ENCODE measurements around the gene NUDT14. TPM values are rescaled to one million over a fixed set of nuclear protein-coding genes. Genes with fewer than 3 reads are reported as not detected.
A peak's percentile ranks its signal among the peaks of the same experiment; 100 is the strongest.

NUDT14 gene
- total and polyA plus RNA-seq, 9 donors: 0.68 to 22.5 (median 11.4) TPM

GRCh38 chr14:105218611-105219010 lies 37.5 kb upstream of the NUDT14 start:
- no peak for DNase-seq
- Histone ChIP-seq H3K27ac (no peak overlapping the region), H3K4me1 (ENCODE audit: insufficient read depth) (peaks cover 2% of the 10 kb centered on the region), H3K9me3 (no peaks in the 10 kb centered on the region), H3K36me3 (no peaks in the 10 kb centered on the region), H3K27me3 (no peaks in the 10 kb centered on the region), H3K4me3 (no peak overlapping the region)
- intact Hi-C loops (cut with DNase I): no loop called here
- WGBS, 3 donors: 95 to 97% (median 95%) methylated on average over 19 of the region's 19 CpGs
- TF ChIP-seq CTCF (IDR thresholded peaks at IDR 0.05): no peak
- TF ChIP-seq POLR2A (IDR thresholded peaks at IDR 0.05): no peak
- no peak for TF ChIP-seq EP300 (IDR thresholded peaks at IDR 0.05)

GRCh38 chr14:105217774-105218173 lies 36.7 kb upstream of the NUDT14 start:
- H3K36me3 ChIP-seq: no peaks in the 10 kb centered on the region
- intact Hi-C loops (cut with DNase I): no loop called here
- 89 to 95% (median 89%) methylated on average over 10 to 11 of the region's 11 CpGs for WGBS, 3 donors

GRCh38 chr14:105216490-105217247 lies 35.6 kb upstream of the NUDT14 start:
- no peaks in the 10 kb centered on the region for H3K27me3 ChIP-seq
- H3K4me3 ChIP-seq: no peak overlapping the region
- H3K36me3 ChIP-seq: no peaks in the 10 kb centered on the region
- no peak for TF ChIP-seq EP300 (IDR thresholded peaks at IDR 0.05)
- no peak for TF ChIP-seq POLR2A (IDR thresholded peaks at IDR 0.05)
- no peak for TF ChIP-seq CTCF (IDR thresholded peaks at IDR 0.05)
- peaks cover 2% of the 10 kb centered on the region for H3K4me1 ChIP-seq (ENCODE audit: insufficient read depth)
- 36 to 71% (median 52%) methylated on average over 30 of the region's 30 CpGs for WGBS, 3 donors
- intact Hi-C loops (cut with DNase I): no loop called here
- peak in 2 of 5 donors; percentile 35 to 57 for DNase-seq
- H3K27ac ChIP-seq: no peak overlapping the region
- no peaks in the 10 kb centered on the region for H3K9me3 ChIP-seq

More at GRCh38 chr14:105217774-105218173, 36.7 kb upstream of the NUDT14 start:
- Histone ChIP-seq H3K27ac (no peak overlapping the region), H3K4me3 (no peak overlapping the region), H3K27me3 (no peaks in the 10 kb centered on the region), H3K9me3 (no peaks in the 10 kb centered on the region), H3K4me1 (ENCODE audit: insufficient read depth) (peaks cover 2% of the 10 kb centered on the region)
- TF ChIP-seq CTCF (IDR thresholded peaks at IDR 0.05): no peak
- TF ChIP-seq POLR2A (IDR thresholded peaks at IDR 0.05): no peak
- no peak for TF ChIP-seq EP300 (IDR thresholded peaks at IDR 0.05)
- DNase-seq: no peak

GRCh38 chr14:105215602-105216001 lies 34.5 kb upstream of the NUDT14 start:
- Histone ChIP-seq H3K36me3 (no peaks in the 10 kb centered on the region), H3K27me3 (no peaks in the 10 kb centered on the region), H3K9me3 (no peaks in the 10 kb centered on the region), H3K27ac (no peak overlapping the region), H3K4me1 (ENCODE audit: insufficient read depth) (peaks cover 2% of the 10 kb centered on the region), H3K4me3 (no peak overlapping the region)
- DNase-seq: no peak
- 90 to 96% (median 91%) methylated on average over 3 of the region's 3 CpGs for WGBS, 3 donors
- TF ChIP-seq CTCF (IDR thresholded peaks at IDR 0.05): no peak
- TF ChIP-seq POLR2A (IDR thresholded peaks at IDR 0.05): no peak
- TF ChIP-seq EP300 (IDR thresholded peaks at IDR 0.05): no peak
- intact Hi-C loops (cut with DNase I): no loop called here

Data from ovary (tissue), 9 donors.